ENCODE measurements around the gene BHLHE23.
A peak's percentile ranks its signal among the peaks of the same experiment; 100 is the strongest.

Gene BHLHE23

DNA sequence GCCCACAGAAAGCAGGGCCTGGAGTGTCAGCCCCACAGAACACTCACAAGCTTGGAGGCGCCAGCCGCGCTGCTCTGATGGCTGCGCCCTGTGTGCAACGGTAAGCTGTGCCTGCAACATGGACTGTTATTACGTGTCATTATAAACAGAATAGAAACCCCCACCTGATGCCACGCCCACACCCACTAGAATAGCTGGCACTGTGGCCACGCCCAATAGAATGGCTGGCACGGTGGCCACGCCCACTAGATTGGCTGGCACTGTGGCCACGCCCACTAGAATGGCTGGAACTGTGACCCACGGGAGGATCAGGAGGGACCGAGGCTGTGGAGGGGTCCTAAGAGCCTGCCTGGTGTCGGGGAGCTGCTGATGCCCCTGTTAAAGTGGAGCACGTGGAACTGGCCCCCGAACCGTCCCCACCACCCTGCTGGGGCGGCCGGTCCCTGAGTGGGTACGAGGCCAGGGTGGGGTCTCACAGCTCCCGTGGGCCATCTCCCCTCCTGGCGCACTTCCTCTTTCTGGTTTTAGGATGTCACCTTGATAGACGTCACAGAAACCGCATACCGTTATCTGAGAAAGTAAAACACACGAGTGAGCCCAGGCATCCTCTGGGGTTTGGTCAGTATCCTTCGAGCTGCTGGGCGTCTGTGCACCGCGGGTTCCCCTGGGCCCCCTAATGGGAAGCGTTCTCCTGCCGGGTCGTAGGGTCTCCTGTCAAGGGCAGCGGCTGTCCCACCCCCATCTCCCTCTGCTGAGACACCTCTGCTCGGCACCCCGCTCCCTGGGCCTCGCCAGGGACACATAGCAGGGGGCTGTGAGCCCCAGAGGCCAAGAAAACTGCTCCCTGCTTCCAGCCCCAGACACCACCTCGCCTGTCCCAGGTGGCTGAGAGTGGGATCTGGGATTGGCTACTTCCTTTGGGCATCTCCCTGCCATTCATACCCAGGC, 28.9 kb downstream of the BHLHE23 start:
- H3K9ac ChIP-seq (ENCODE audit: low read depth, low read length) = no peak overlapping the region

DNA sequence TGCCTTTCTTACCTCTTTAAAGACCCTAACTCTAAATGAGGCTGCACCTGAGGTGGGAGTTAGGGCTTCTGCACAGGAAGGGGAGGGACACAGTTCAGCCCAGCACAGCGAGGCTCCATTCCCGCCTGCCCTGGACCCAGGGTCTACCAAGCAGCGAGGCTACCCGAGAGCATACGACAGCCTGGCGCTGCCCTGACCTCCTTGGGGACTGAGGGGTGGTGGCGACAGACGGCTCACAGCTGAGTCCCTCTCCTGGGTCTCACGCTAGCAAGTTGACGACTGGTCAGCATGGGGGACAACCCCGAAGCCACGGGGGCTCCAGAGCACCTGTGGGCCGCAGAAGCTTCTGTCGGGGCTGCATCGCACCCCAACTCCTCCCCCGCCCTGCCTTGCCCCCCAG, 29.9 kb downstream of the BHLHE23 start:
- Histone ChIP-seq H3K9me3 (ENCODE audit: control insufficient read depth, insufficient read depth, low read length) (no peaks in the 10 kb centered on the region), H3K36me3 (ENCODE audit: insufficient read depth, low read length) (no peaks in the 10 kb centered on the region), H3K4me1 (ENCODE audit: insufficient read depth, low read length) (peaks cover 23% of the 10 kb centered on the region), H3K9ac (ENCODE audit: low read depth, low read length) (no peak overlapping the region)

More for the DNA sequence above, 28.9 kb downstream of the BHLHE23 start:
- no peaks in the 10 kb centered on the region for H3K9me3 ChIP-seq (ENCODE audit: control insufficient read depth, insufficient read depth, low read length)
- H3K4me1 ChIP-seq (ENCODE audit: insufficient read depth, low read length) = peaks cover 31% of the 10 kb centered on the region
- H3K36me3 ChIP-seq (ENCODE audit: insufficient read depth, low read length) = no peaks in the 10 kb centered on the region

DNA sequence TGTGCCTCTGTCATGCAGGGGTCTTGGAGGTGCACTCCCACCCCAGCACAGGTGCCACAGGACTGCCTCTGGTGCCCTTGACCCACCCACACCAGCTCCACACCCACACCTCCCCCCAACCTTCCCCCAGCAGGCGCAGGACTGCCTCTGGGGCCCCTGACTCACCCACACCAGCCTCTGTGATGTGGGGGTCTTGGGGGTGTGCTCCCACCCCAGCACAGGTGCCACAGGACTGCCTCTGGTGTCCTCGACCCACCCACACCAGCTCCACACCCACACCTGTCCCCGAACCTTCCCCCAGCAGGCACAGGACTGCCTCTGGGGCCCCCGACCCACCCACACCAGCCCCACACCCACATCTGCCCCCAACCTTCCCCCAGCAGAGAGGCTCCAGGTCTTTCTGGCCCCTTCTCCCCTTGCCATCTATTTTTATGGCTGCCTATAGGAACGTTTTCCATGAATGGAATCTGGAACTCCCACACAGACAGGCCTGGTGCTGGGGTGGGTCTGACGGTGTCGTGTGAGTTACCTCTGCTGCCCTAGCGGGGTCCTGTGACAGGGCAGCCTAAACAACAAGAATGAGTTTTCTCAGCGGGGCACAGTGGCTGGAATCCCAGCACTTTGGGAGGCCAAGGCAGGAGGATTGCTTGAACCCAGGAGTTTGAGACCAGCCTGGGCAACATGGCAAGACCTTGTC, 30.8 kb downstream of the BHLHE23 start:
- Histone ChIP-seq H3K4me1 (ENCODE audit: insufficient read depth, low read length) (peaks cover 23% of the 10 kb centered on the region), H3K9me3 (ENCODE audit: control insufficient read depth, insufficient read depth, low read length) (no peaks in the 10 kb centered on the region), H3K36me3 (ENCODE audit: insufficient read depth, low read length) (no peaks in the 10 kb centered on the region), H3K9ac (ENCODE audit: low read depth, low read length) (no peak overlapping the region)

DNA sequence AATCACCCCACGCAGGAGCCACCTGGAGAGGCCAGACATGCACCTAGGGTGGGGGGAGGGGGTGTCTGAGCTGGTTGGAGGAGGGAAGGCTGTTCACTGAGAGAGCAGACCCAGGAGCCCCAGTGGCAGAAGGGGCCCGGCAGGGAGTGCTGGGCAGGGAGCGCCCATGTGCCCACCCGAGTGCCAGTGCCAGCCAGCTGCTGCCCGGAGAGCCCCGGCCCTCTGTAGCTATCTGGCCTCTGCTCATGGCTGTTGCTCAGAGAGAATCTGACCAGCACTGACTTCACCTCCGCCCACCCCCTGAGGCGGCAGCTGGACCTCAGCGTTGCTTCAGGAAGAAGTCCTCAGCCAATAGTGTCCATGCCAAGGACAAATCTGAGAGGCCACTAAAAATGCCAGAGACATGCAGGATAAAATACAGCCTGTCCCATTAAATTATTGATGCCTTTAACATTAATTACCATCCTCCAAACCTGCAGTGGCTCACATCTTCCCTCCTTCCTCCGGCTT, 31.5 kb downstream of the BHLHE23 start:
- no peaks in the 10 kb centered on the region for H3K36me3 ChIP-seq (ENCODE audit: insufficient read depth, low read length)
- H3K9me3 ChIP-seq (ENCODE audit: control insufficient read depth, insufficient read depth, low read length) = no peaks in the 10 kb centered on the region
- H3K9ac ChIP-seq (ENCODE audit: low read depth, low read length) = no peak overlapping the region
- H3K4me1 ChIP-seq (ENCODE audit: insufficient read depth, low read length) = peaks cover 23% of the 10 kb centered on the region

DNA sequence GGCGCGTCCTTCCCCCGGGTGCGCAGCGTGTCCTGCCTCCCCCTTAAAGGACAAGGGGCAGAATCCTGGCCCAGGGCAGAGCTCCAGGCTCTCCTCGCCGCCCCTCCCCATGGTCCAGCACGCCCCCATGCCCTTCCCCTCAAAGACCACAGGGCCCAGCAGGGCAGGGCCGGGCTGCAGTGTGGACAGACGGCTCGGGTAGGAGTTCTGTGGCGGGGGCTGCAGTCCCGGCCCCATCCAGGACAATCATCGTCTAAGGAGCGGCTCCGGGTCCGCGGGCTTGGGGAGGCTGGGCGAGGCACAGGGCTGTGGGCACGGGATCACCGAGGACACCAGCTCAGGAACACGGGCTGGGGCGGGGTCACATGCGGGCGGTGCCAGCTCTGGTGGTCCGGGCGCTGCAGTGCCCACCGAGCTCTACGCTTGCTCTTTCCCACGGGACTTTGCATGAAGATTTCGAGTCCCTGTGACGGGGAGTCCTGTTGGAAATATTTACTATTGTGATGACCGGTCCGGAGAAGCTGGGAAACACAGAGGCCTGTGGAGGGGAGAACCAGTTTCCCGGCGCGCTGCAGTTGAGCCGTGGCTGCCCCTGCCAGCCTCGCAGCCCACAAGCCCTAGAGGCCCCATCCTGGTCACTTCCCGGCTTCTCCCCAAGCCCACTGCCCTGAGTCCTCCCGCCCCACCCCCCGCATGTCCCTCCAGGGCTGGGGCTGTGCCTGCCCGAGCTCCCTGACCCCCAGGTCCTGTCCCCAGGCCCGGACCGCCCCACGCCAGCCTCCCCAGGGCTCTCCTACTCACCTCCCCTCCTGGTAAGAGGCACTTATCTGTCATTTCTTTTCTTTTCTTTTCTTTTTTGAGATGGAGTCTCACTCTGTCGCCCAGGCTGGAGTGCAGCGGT, 33.7 kb downstream of the BHLHE23 start:
- Histone ChIP-seq H3K4me1 (ENCODE audit: insufficient read depth, low read length) (peaks cover 15% of the 10 kb centered on the region), H3K9ac (ENCODE audit: low read depth, low read length) (peak overlapping the region; percentile 43), H3K9me3 (ENCODE audit: control insufficient read depth, insufficient read depth, low read length) (no peaks in the 10 kb centered on the region), H3K36me3 (ENCODE audit: insufficient read depth, low read length) (no peaks in the 10 kb centered on the region)

DNA sequence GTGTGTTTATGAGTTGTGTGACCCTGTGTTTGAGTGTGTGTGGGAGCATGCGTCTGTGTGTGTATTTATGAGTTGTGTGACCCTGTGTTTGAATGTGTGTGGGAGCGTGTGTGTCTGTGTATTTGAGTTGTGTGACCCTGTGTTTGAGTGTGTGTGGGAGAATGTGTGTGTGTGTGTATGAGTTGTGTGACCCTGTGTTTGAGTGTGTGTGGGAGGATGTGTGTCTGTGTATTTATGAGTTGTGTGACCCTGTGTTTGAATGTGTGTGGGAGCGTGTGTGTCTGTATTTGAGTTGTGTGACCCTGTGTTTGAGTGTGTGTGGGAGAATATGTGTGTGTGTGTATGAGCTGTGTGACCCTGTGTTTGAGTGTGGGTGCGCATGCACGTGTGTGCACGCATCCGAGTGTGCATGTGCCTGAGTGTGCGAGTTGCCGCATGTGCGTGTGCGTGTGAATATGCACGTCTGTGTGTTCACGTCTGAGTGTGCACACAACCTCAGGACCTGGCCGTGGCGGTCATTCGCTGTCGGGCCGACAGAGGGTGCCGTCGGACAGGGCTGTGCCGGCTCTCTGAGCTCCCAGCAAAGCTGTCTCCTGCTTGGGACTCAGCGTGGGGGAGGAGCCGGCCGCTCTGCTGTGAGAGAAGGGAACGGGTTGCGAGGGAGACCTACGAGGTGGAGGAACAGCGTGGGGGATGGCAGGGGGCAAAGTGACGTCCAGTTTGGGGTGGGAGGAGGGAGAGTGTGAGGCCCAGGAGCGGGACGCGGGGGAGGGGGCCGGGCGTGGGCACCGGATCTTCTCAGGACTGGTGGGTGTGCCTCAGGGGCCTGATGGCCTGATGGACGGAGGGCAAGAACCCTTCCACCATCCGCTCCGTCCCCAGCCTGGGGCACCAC, 34.6 kb downstream of the BHLHE23 start:
- peak overlapping the region; percentile 43; the same call in 1 of the 2 replicates for H3K9ac ChIP-seq (ENCODE audit: low read depth, low read length)
- H3K4me1 ChIP-seq (ENCODE audit: insufficient read depth, low read length) = peaks cover 15% of the 10 kb centered on the region
- H3K9me3 ChIP-seq (ENCODE audit: control insufficient read depth, insufficient read depth, low read length) = no peaks in the 10 kb centered on the region
- H3K36me3 ChIP-seq (ENCODE audit: insufficient read depth, low read length) = no peaks in the 10 kb centered on the region

DNA sequence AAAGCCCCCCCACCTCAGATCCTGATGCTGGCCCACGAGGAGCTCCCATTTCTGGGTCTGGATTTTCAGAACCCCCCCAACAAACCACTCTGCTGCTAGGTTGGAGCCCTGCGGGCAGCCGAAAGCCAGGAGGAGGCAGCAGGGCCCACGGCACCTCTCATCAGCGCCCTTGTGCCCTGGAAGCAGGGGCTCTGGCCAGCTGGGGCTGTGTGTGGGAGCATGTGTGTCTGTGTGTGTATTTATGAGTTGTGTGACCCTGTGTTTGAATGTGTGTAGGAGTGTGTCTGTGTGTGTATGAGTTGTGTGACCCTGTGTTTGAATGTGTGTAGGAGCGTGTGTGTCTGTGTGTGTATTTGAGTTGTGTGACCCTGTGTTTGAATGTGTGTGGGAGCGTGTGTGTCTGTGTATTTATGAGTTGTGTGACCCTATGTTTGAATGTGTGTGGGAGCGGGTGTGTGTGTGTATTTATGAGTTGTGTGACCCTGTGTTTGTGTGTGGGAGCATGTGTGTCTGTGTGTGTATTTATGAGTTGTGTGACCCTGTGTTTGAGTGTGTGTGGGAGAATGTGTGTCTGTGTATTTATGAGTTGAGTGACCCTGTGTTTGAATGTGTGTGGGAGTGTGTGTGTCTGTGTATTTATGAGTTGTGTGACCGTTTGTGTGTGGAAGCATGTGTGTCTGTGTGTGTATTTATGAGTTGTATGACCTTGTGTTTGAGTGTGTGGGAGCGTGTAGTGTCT, 35.4 kb downstream of the BHLHE23 start:
- no peaks in the 10 kb centered on the region for H3K36me3 ChIP-seq (ENCODE audit: insufficient read depth, low read length)
- no peak overlapping the region for H3K9ac ChIP-seq (ENCODE audit: low read depth, low read length)
- H3K4me1 ChIP-seq (ENCODE audit: insufficient read depth, low read length) = peaks cover 15% of the 10 kb centered on the region
- H3K9me3 ChIP-seq (ENCODE audit: control insufficient read depth, insufficient read depth, low read length) = no peaks in the 10 kb centered on the region

DNA sequence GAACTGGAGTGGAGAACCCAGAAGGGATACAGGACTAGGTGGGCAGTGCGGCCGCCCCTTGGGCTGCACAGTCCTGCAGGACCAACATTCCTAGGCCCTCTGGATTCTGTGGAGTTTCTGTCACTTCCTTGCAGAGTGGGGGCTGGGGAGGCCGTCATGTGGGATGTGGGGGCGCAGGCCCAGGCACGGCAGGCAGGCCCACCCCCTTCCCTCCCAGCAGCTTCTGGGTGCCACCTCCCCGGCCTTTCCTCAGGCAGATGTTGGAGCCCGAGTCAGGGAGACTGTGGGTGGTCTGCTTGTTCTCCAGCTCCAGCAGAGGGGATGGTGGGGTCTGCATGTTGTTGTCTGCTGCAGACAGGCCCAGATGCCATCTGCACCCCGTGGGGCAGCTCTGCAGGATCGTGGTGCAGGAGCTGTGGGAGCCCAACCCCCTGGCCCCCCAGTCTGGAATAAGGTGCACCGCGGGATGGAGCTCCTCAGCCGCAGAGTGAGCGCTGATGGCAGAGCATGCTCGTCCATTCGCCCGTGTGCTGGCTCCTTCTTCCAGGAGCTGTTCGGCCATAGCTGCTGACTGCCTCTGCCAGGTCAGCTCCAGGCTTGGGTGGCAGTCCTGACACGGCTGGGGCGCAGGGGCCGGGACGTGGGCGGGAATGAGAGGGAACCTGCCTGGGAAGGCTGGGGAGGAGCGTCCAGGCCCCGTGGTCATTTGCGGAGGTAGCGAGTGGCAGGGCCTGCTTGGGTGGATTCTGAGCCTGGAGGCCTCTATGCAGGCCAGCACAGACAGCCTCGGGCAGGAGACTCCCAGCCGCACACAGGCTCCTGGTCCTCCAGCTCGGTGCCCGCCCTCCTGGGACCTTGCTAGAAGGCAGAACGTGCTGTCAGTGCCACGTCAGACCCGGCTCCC, 36.2 kb downstream of the BHLHE23 start:
- Histone ChIP-seq H3K36me3 (ENCODE audit: insufficient read depth, low read length) (no peaks in the 10 kb centered on the region), H3K4me1 (ENCODE audit: insufficient read depth, low read length) (peaks cover 12% of the 10 kb centered on the region), H3K9ac (ENCODE audit: low read depth, low read length) (no peak overlapping the region), H3K9me3 (ENCODE audit: control insufficient read depth, insufficient read depth, low read length) (no peaks in the 10 kb centered on the region)

DNA sequence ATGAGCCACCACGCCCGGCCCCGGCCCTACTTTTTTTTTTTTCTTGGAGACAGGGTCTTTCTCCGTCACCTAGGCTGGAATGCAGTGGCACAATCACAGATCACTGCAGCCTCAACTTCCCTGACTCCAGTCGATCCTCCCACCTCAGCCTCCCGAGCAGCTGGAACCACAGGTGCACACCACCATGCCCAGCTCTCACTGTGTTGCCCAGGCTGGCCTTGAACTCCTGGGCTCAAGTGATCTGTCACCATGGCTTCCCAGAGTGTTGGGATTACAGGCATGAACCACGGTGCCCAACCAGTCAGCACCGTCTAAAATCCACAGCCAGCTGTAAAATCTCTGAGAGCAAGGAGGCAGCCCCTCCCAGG, 36.8 kb downstream of the BHLHE23 start:
- H3K9ac ChIP-seq (ENCODE audit: low read depth, low read length) = no peak overlapping the region
- H3K9me3 ChIP-seq (ENCODE audit: control insufficient read depth, insufficient read depth, low read length) = no peaks in the 10 kb centered on the region
- peaks cover 5% of the 10 kb centered on the region for H3K4me1 ChIP-seq (ENCODE audit: insufficient read depth, low read length)
- no peaks in the 10 kb centered on the region for H3K36me3 ChIP-seq (ENCODE audit: insufficient read depth, low read length)

DNA sequence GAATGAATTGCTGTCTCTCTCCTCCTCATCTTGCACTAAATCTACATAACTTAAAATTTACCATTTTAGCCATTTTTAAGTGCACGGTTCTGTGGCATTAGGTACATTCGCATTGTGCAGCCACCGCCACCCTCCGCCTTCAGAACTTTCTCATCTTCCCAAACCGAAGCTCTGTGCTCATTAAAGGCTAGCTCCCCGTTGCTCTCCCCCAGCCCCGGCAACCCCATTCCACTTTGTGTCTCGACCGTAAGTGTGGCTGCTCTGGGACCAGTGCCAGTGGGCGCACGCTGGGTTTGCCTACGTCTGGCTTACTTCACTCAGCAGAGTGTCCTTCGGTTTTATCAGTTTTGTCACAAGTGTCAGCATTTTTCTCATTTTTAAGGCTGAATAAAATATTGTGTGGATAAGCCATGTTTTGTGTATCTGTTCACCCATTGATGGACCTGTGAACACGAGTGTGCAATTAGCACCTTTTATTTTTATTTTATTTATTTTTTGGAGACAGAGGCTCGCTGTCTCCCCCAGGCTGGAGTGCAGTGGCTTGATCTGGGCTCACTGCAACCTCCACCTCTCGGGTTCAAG, 37.5 kb downstream of the BHLHE23 start:
- no peaks in the 10 kb centered on the region for H3K9me3 ChIP-seq (ENCODE audit: control insufficient read depth, insufficient read depth, low read length)
- no peak overlapping the region for H3K9ac ChIP-seq (ENCODE audit: low read depth, low read length)
- no peaks in the 10 kb centered on the region; the same call in 1 of the 2 replicates for H3K4me1 ChIP-seq (ENCODE audit: insufficient read depth, low read length)
- H3K36me3 ChIP-seq (ENCODE audit: insufficient read depth, low read length) = no peaks in the 10 kb centered on the region

DNA sequence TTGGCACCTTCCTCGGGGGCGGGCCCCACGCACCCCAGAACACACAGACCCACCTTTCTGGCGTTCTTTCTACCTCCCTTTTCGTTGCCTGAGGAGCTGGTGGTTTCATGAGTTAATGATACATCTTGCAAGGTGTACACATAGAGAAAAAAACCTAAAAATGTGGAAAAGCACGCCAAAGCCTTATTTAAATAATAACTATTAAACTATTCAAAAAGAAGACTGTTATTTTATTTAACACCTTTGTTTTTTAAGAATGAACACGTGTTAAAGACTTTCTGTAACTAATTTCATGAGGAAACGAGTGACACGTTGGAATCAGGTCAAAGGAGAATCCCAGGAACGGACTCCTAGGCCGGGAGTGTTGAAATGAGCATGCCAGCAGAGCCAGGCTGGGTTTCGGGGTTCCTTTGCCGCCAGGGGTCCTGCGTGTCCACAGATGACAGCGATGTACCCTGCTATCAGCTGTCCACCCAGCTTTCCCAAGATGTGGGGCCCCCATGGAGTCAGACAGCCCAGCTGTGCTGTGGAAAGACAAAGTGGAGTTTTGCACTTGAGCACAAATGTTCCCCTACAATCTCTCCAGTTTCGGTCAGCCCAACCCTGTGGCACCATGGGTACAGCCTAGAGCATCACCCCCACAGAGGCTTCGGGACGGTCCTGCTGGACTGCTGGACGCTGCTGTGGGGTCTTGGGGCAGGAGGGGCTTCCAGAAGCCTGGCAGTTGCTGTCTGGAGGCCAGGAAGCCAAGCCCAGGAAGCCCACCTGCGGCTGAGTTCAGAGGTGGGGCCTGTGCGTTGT, 38.2 kb downstream of the BHLHE23 start:
- H3K9ac ChIP-seq (ENCODE audit: low read depth, low read length) = no peak overlapping the region
- H3K9me3 ChIP-seq (ENCODE audit: control insufficient read depth, insufficient read depth, low read length) = no peaks in the 10 kb centered on the region
- no peaks in the 10 kb centered on the region for H3K36me3 ChIP-seq (ENCODE audit: insufficient read depth, low read length)
- no peaks in the 10 kb centered on the region; the same call in 1 of the 2 replicates for H3K4me1 ChIP-seq (ENCODE audit: insufficient read depth, low read length)
